ENCODE results near the gene ASB16. TPM values are rescaled to one million over a fixed set of nuclear protein-coding genes. Genes with fewer than 3 reads are reported as not detected.

ASB16 gene
- total RNA-seq, 2 donors from 2014 or later = 4.9 to 8.7 TPM

GRCh38 chr17:44202756-44203155 is 32.3 kb downstream of the ASB16 start:
- DNase-seq (no peak), ATAC-seq (no peak)
- intact Hi-C loops (cut with DNase I) = no loop called here

GRCh38 chr17:44203731-44204440 is 33.4 kb downstream of the ASB16 start:
- DNase-seq (no peak), ATAC-seq (no peak)
- intact Hi-C loops (cut with DNase I) = no loop called here

- no peak for ATAC-seq
- intact Hi-C loops (cut with DNase I) = no loop called here
These were observed 34.0 kb downstream of the ASB16 start for GRCh38 chr17:44204441-44204882.

GRCh38 chr17:44205962-44206824 is 35.7 kb downstream of the ASB16 start:
- no peak for DNase-seq
- no peak for ATAC-seq
- intact Hi-C loops (cut with DNase I) = no loop called here

More at GRCh38 chr17:44204441-44204882, 34.0 kb downstream of the ASB16 start:
- DNase-seq = peak; percentile 72

GRCh38 chr17:44206825-44207155 is 36.3 kb downstream of the ASB16 start:
- intact Hi-C loops (cut with DNase I) = no loop called here
- ATAC-seq (no peak), DNase-seq (no peak)

GRCh38 chr17:44207319-44207718 is 36.8 kb downstream of the ASB16 start:
- ATAC-seq = no peak
- intact Hi-C loops (cut with DNase I) = no loop called here
- DNase-seq = no peak

- intact Hi-C loops (cut with DNase I) = no loop called here
- ATAC-seq (no peak), DNase-seq (no peak)
These were observed 37.2 kb downstream of the ASB16 start for GRCh38 chr17:44207743-44208142.

GRCh38 chr17:44209786-44210341 is 39.4 kb downstream of the ASB16 start:
- ATAC-seq (no peak), DNase-seq (no peak)
- intact Hi-C loops (cut with DNase I) = loop anchor here in 1 of 2 donors (5.0 kb wide), 1 partner anchor 312 kb away; no protein-coding TSS in a partner anchor

- DNase-seq (peak; percentile 90), ATAC-seq (peak; percentile 92 to 94)
- intact Hi-C loops (cut with DNase I) = loop anchor here in 1 of 2 donors (5.0 kb wide), 1 partner anchor 312 kb away; no protein-coding TSS in a partner anchor
These were observed 40.1 kb downstream of the ASB16 start for GRCh38 chr17:44210342-44211192.

- ATAC-seq (no peak), DNase-seq (no peak)
- intact Hi-C loops (cut with DNase I) = loop anchor here in 1 of 2 donors (5.0 kb wide), 1 partner anchor 311 kb away; no protein-coding TSS in a partner anchor
These were observed 41.1 kb downstream of the ASB16 start for GRCh38 chr17:44211281-44212265.

- DNase-seq (no peak), ATAC-seq (no peak)
- intact Hi-C loops (cut with DNase I) = loop anchor here in 1 of 2 donors (5.0 kb wide), 1 partner anchor 310 kb away; no protein-coding TSS in a partner anchor
These were observed 42.3 kb downstream of the ASB16 start for GRCh38 chr17:44212507-44213402.

- no peak for DNase-seq
- ATAC-seq = no peak
- intact Hi-C loops (cut with DNase I) = loop anchor here in 1 of 2 donors (5.0 kb wide), 1 partner anchor 309 kb away; no protein-coding TSS in a partner anchor
These were observed 43.1 kb downstream of the ASB16 start for GRCh38 chr17:44213403-44214229.

- ATAC-seq = no peak
- DNase-seq = no peak
- intact Hi-C loops (cut with DNase I) = loop anchor here in 1 of 2 donors (5.0 kb wide), 1 partner anchor 308 kb away; no protein-coding TSS in a partner anchor
These were observed 43.7 kb downstream of the ASB16 start for GRCh38 chr17:44214230-44214494.

- DNase-seq (no peak), ATAC-seq (no peak)
- intact Hi-C loops (cut with DNase I) = loop anchor here (5.0 kb wide), 2 partner anchors 112 to 307 kb away; no protein-coding TSS in a partner anchor
These were observed 44.4 kb downstream of the ASB16 start for GRCh38 chr17:44214896-44215295.

GRCh38 chr17:44216173-44216572 is 45.7 kb downstream of the ASB16 start:
- ATAC-seq = no peak
- intact Hi-C loops (cut with DNase I) = loop anchor here in 1 of 2 donors (5.0 kb wide), 1 partner anchor 111 kb away; no protein-coding TSS in a partner anchor

GRCh38 chr17:44216694-44217093 is 46.2 kb downstream of the ASB16 start:
- no peak for DNase-seq

More at GRCh38 chr17:44216173-44216572, 45.7 kb downstream of the ASB16 start:
- DNase-seq = no peak

More at GRCh38 chr17:44216694-44217093, 46.2 kb downstream of the ASB16 start:
- no peak for ATAC-seq
- intact Hi-C loops (cut with DNase I) = loop anchor here in 1 of 2 donors (5.0 kb wide), 1 partner anchor 111 kb away; no protein-coding TSS in a partner anchor

All from left cardiac atrium (tissue), 4 donors.